Stimulated activated CD4-positive, alpha-beta T cell treated with anti-CD3 and anti-CD28 coated beads, Interleukin-1b, Interleukin-23, amount 100 ng/mL, for 48 hours (primary cell): Measurements from ENCODE around the gene HOXB2.
A peak's percentile ranks its signal among the peaks of the same experiment; 100 is the strongest.

Source experiments
- DNase-seq: peaks from one replicate; pipeline ENCODE4 v3.0.0-alpha.2; 2020

The HOXB2 gene

DNA sequence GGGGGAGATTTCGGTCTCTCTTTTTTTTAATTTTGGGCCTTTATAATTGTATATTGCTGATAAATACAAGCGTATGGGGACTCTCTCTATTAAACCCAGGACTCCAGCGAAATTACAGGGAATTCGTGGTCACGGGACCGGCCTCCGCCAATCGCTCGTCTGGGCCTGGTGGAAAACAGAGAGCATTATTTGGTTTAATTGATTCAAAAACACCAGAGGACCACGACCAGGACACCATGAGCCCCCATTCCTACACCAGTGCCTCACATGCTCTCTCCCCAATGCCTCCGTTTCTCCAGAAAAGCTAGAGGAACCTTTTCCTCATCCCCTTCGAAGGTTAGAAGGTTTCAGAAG lies at the start of gene HOXB2:
Gene HOXB2, minus strand, starts transcription at position 88 of the 354 bp plus-strand sequence. CDS start 198 bp downstream, outside the sequence.
- DNase-seq: no peak

- DNase-seq: peak; percentile 76
These were observed 49.1 kb upstream of the HOXB2 start for GRCh38 chr17:48593840-48594537.

DNA sequence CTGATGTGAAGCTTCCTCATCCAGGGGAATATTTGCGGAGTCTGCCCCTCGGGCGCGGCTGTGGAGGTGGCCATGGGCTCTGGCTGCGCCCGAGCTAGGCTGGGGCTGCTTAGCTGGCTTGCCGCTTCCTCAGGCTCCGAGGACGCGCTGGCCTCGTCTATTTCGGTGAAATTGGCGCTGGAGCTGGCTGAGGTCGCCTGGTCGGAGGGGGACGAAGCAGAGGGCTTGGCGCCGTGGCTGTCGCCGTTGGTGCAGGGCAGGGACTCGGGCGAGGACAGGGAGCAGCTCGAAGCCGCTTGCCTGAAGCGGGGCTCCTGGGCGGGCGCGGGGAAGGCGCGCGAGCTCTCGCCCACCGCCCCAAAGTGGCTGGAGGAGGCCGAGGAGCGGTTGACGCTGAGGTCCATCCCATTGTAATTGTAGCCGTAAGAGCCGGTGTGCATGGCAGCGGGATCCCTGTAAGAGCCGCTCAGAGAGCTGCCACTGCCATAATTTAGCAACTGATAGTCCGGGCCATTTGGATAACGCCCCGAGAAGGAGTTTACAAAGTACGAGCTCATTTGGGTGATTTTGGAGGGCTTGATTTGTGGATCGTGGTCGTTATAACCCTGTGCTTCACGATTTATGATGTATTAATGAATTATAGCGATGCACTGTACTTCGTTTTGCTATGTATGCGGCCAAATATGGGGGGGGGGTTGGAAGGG lies 48.4 kb upstream of the HOXB2 start, which contains the start of gene HOXB5:
Gene HOXB5, minus strand, starts transcription at position 654 of the 704 bp plus-strand sequence. Its CDS starts 97 bp downstream, at position 557.
- DNase-seq: no peak

GRCh38 chr17:48592577-48592976 lies 47.7 kb upstream of the HOXB2 start:
- no peak for DNase-seq

- DNase-seq: no peak
These were observed 47.2 kb upstream of the HOXB2 start for GRCh38 chr17:48592057-48592514.

- no peak for DNase-seq
These were observed 46.5 kb upstream of the HOXB2 start for GRCh38 chr17:48591255-48592056.

GRCh38 chr17:48590607-48591161 lies 45.8 kb upstream of the HOXB2 start:
- no peak for DNase-seq

GRCh38 chr17:48589831-48590606 lies 45.1 kb upstream of the HOXB2 start, which contains the start of gene HOXB3:
Gene HOXB3 (minus strand): TSS chr17:48590241. CDS start chr17:48552474, 37,767 bp downstream.
- DNase-seq: no peak

DNA sequence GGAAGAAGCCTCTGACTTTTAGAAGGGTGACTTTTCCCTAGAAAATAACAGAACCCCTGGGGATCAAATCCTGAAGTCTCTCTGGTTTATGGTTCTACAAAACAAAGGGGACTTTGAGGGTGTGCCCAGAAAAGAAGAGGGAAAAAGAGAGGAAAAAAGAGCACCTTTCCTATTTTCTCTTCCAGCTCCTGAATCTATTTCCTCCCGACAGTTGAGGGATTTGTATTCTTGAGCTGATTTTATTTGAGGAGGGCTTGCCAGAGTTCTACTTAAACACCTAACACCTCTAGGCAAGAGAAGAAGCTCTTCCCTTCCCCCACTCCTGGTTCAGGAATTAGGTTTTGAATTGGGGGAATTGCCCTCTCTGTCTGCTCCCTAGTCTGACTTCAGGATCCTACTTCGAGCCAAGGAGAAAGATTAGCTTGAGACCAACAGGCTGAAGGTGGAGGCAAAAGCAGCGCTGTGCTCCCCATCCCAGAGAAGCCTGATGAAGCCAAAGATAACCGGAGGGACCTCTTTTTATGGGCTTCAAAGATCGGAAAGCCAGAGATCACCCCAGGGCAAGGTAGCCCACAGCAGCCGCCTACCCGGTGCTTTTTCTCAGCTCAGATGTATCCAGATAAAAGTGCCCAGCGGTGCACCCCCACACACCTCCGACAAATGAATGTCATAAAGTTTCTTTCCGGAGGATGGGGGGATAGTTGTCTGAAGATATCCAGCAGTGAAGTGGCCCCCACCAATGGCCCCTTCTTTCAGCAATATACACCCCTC lies 44.3 kb upstream of the HOXB2 start:
- DNase-seq: no peak

- DNase-seq: no peak
These were observed 43.6 kb upstream of the HOXB2 start for GRCh38 chr17:48588528-48588927.

- DNase-seq: no peak
These were observed 43.1 kb upstream of the HOXB2 start for GRCh38 chr17:48588074-48588415.

- DNase-seq: no peak
These were observed 42.6 kb upstream of the HOXB2 start for GRCh38 chr17:48587276-48588073.

GRCh38 chr17:48586355-48587258 lies 41.7 kb upstream of the HOXB2 start:
- DNase-seq: no peak

DNA sequence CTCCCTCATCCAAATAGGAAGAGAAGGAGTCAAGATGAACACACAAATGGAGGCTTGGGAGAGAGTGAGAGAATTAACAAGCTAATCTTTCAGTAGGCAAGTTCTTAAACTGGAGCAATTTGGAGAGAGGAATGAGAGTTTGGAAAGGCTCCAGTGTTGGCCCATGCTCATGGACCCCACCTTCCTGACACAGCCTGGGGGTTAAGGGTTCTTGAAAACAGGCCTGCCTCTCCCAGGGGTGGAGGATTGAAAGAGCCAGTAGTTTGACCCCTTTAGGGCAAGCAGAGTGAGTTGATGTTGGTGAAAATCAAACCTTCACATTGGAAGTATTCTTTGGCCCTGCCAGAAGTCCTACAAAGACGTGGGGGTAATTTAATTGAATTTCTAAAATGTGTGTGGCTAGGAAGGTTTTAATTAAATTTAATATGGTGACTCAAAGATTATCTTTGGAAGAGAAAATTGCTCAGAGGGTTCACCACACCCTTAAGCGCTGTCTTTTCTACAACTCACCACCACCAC lies 39.4 kb upstream of the HOXB2 start:
- DNase-seq: no peak

DNA sequence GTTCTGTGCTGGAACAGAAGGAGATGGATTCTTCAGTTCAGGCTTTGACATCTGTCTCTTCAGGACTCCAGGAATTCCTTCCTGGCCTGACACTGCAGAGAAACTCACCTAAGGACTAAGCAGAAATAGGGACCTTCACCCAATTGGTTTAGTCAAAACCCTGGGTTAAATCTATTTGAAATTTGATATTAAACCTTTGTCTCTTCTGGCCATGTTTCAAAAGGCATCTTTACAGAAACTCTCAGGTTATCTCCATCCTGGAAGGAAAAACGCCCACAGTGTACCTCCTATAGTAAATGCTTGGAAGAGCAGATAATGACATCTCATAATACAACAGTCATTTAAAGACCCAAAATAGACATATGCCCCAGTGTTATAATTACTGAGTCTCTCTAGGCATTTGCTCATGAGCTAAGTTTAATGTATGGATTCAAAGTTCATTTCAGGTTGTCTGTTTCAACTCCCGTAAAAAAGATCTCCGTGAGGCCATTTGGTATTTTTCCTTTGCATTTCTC lies 38.9 kb upstream of the HOXB2 start:
- no peak for DNase-seq

DNA sequence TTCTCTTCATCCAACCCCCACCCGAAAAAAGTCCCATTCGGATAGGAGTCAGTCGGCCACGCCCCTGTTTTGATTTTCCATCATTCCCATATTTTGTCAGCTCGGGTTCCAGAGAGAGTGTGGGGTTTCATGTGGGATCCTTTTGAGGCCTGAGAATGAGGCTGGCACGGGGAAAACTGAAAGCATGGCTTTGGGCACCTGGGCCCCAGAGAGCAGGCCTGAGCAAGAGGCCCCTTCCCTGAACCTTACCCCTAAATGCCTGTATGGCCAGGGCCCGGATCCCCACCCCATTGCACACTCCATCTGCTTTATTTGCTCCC lies 37.8 kb upstream of the HOXB2 start:
- no peak for DNase-seq

GRCh38 chr17:48579760-48580554 lies 35.0 kb upstream of the HOXB2 start:
- DNase-seq: no peak

GRCh38 chr17:48579471-48579759 lies 34.5 kb upstream of the HOXB2 start:
- no peak for DNase-seq
